WTC11 (cell line): ENCODE data around the gene AP5B1.
A peak's percentile ranks its signal among the peaks of the same experiment; 100 is the strongest.

ENCODE experiments used
- ATF2 ChIP-seq: sonication (generic); formaldehyde crosslinking; IDR thresholded peaks from 2 replicates; pipeline ENCODE4 v1.8.1; 2022; ENCODE audit warnings: low read depth, missing genetic modification reagents, borderline replicate concordance
- CBFB ChIP-seq: sonication (generic); formaldehyde crosslinking; IDR thresholded peaks from 2 replicates; pipeline ENCODE4 v1.8.1; 2022; ENCODE audit warnings: mild to moderate bottlenecking, low read depth, missing genetic modification reagents
- CTCF ChIP-seq: fragments of 200-600 bp; IDR thresholded peaks from 2 replicates; pipeline ENCODE4 v1.8.0; 2022; ENCODE audit warnings: antibody characterized with exemption
- ELF4 ChIP-seq: sonication (generic); formaldehyde crosslinking; IDR thresholded peaks from 2 replicates; pipeline ENCODE4 v1.8.1; 2022; ENCODE audit warnings: low read depth, mild to moderate bottlenecking, moderate library complexity, missing genetic modification reagents
- FOXK1 ChIP-seq: sonication (generic); formaldehyde crosslinking; IDR thresholded peaks from 2 replicates; pipeline ENCODE4 v1.8.0; 2022; ENCODE audit warnings: mild to moderate bottlenecking, moderate library complexity, missing genetic modification reagents
- IRF1 ChIP-seq: sonication (generic); formaldehyde crosslinking; IDR thresholded peaks from 2 replicates; pipeline ENCODE4 v1.8.0; 2023; ENCODE audit warnings: missing genetic modification reagents
- IRF2 ChIP-seq: sonication (generic); formaldehyde crosslinking; IDR thresholded peaks from 2 replicates; pipeline ENCODE4 v1.8.0; 2022; ENCODE audit warnings: low read depth, missing genetic modification reagents, borderline replicate concordance
- NFE2L1 ChIP-seq: sonication (generic); formaldehyde crosslinking; IDR thresholded peaks from 2 replicates; pipeline ENCODE4 v1.8.1; 2023; ENCODE audit warnings: missing genetic modification reagents
- NR2C2 ChIP-seq: sonication (generic); formaldehyde crosslinking; IDR thresholded peaks from 2 replicates; pipeline ENCODE4 v1.8.0; 2022; ENCODE audit warnings: mild to moderate bottlenecking, missing genetic modification reagents
- SMAD4 ChIP-seq: sonication (generic); formaldehyde crosslinking; IDR thresholded peaks from 2 replicates; pipeline ENCODE4 v1.8.0; 2022; ENCODE audit warnings: mild to moderate bottlenecking, missing genetic modification reagents
- ZNF396 ChIP-seq: fragments of 250-450 bp; sonication (Bioruptor Pico); IDR thresholded peaks from 2 replicates; pipeline ENCODE4 v1.8.0; 2021; ENCODE audit warnings: mild to moderate bottlenecking, moderate library complexity, borderline replicate concordance

GRCh38 chr11:65817835-65818680 lies 37.3 kb upstream of the AP5B1 start:
- TF ChIP-seq ZNF396 (CRISPR knock-in tag) (no peak), CTCF (peak; percentile 100), NR2C2 (CRISPR knock-in tag) (no peak), NFE2L1 (CRISPR knock-in tag) (no peak), ATF2 (CRISPR knock-in tag) (no peak), CBFB (CRISPR knock-in tag) (no peak), IRF1 (CRISPR knock-in tag) (no peak), IRF2 (CRISPR knock-in tag) (no peak), FOXK1 (CRISPR knock-in tag) (no peak), ELF4 (CRISPR knock-in tag) (no peak), SMAD4 (CRISPR knock-in tag) (no peak)
